ENCODE measurements around the gene RSRC1.

DNA sequence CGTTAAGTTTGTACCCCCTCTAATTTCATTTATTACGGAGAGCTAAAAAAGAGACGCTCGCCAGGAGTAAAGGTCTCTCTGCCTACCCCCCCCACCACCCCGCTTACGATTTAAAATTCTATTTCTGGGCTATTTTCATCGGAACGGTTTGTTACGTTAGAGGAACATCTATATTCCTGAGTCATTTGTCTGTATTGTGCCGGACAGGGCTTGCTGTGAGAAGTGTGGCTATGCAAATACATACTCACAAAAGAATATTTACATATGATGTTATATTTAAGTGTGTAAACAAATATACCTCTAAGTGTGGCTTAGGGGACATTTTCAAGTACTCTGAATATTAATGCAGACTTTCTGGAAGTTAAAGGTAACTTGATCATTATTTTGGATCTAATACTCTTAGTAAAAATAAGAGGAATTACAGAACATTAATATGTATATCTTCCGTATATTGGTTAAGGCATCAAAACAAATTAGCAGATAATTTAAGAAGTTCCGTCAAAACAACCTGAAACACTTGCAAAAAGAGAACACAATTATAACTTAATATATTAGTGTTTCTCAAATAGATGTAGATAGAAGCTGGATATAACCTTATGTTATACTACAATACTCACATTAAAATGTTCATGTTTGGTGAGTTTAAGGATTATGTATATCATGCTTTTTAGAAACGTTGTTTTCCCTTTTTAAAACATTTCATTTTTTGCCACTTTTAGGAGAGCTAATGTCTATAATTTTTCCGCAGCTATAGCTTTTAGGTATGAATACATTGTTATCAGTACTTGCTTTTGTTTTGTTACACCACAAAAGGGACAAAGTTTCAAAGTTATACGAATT lies 2.1 kb upstream of the RSRC1 start:
- TF ChIP-seq, protein P1, sequence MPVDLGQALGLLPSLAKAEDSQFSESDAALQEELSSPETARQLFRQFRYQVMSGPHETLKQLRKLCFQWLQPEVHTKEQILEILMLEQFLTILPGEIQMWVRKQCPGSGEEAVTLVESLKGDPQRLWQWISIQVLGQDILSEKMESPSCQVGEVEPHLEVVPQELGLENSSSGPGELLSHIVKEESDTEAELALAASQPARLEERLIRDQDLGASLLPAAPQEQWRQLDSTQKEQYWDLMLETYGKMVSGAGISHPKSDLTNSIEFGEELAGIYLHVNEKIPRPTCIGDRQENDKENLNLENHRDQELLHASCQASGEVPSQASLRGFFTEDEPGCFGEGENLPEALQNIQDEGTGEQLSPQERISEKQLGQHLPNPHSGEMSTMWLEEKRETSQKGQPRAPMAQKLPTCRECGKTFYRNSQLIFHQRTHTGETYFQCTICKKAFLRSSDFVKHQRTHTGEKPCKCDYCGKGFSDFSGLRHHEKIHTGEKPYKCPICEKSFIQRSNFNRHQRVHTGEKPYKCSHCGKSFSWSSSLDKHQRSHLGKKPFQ (CRISPR knock-in tag; IDR thresholded peaks at IDR 0.05; ENCODE audit: insufficient replicate concordance), result no peak
- TF ChIP-seq, protein P2, sequence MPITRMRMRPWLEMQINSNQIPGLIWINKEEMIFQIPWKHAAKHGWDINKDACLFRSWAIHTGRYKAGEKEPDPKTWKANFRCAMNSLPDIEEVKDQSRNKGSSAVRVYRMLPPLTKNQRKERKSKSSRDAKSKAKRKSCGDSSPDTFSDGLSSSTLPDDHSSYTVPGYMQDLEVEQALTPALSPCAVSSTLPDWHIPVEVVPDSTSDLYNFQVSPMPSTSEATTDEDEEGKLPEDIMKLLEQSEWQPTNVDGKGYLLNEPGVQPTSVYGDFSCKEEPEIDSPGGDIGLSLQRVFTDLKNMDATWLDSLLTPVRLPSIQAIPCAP (CRISPR knock-in tag; IDR thresholded peaks at IDR 0.05; ENCODE audit: low read depth), result no peak
- TF ChIP-seq, protein P3, sequence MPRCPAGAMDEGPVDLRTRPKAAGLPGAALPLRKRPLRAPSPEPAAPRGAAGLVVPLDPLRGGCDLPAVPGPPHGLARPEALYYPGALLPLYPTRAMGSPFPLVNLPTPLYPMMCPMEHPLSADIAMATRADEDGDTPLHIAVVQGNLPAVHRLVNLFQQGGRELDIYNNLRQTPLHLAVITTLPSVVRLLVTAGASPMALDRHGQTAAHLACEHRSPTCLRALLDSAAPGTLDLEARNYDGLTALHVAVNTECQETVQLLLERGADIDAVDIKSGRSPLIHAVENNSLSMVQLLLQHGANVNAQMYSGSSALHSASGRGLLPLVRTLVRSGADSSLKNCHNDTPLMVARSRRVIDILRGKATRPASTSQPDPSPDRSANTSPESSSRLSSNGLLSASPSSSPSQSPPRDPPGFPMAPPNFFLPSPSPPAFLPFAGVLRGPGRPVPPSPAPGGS (CRISPR knock-in tag; IDR thresholded peaks at IDR 0.05), result no peak
- TF ChIP-seq, protein P4, sequence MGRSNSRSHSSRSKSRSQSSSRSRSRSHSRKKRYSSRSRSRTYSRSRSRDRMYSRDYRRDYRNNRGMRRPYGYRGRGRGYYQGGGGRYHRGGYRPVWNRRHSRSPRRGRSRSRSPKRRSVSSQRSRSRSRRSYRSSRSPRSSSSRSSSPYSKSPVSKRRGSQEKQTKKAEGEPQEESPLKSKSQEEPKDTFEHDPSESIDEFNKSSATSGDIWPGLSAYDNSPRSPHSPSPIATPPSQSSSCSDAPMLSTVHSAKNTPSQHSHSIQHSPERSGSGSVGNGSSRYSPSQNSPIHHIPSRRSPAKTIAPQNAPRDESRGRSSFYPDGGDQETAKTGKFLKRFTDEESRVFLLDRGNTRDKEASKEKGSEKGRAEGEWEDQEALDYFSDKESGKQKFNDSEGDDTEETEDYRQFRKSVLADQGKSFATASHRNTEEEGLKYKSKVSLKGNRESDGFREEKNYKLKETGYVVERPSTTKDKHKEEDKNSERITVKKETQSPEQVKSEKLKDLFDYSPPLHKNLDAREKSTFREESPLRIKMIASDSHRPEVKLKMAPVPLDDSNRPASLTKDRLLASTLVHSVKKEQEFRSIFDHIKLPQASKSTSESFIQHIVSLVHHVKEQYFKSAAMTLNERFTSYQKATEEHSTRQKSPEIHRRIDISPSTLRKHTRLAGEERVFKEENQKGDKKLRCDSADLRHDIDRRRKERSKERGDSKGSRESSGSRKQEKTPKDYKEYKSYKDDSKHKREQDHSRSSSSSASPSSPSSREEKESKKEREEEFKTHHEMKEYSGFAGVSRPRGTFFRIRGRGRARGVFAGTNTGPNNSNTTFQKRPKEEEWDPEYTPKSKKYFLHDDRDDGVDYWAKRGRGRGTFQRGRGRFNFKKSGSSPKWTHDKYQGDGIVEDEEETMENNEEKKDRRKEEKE (IDR thresholded peaks at IDR 0.05), result no peak
- TF ChIP-seq, protein P5, sequence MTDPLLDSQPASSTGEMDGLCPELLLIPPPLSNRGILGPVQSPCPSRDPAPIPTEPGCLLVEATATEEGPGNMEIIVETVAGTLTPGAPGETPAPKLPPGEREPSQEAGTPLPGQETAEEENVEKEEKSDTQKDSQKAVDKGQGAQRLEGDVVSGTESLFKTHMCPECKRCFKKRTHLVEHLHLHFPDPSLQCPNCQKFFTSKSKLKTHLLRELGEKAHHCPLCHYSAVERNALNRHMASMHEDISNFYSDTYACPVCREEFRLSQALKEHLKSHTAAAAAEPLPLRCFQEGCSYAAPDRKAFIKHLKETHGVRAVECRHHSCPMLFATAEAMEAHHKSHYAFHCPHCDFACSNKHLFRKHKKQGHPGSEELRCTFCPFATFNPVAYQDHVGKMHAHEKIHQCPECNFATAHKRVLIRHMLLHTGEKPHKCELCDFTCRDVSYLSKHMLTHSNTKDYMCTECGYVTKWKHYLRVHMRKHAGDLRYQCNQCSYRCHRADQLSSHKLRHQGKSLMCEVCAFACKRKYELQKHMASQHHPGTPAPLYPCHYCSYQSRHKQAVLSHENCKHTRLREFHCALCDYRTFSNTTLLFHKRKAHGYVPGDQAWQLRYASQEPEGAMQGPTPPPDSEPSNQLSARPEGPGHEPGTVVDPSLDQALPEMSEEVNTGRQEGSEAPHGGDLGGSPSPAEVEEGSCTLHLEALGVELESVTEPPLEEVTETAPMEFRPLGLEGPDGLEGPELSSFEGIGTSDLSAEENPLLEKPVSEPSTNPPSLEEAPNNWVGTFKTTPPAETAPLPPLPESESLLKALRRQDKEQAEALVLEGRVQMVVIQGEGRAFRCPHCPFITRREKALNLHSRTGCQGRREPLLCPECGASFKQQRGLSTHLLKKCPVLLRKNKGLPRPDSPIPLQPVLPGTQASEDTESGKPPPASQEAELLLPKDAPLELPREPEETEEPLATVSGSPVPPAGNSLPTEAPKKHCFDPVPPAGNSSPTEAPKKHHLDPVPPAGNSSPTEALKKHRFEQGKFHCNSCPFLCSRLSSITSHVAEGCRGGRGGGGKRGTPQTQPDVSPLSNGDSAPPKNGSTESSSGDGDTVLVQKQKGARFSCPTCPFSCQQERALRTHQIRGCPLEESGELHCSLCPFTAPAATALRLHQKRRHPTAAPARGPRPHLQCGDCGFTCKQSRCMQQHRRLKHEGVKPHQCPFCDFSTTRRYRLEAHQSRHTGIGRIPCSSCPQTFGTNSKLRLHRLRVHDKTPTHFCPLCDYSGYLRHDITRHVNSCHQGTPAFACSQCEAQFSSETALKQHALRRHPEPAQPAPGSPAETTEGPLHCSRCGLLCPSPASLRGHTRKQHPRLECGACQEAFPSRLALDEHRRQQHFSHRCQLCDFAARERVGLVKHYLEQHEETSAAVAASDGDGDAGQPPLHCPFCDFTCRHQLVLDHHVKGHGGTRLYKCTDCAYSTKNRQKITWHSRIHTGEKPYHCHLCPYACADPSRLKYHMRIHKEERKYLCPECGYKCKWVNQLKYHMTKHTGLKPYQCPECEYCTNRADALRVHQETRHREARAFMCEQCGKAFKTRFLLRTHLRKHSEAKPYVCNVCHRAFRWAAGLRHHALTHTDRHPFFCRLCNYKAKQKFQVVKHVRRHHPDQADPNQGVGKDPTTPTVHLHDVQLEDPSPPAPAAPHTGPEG (CRISPR knock-in tag; IDR thresholded peaks at IDR 0.05), result no peak
- TF ChIP-seq DR1 (CRISPR knock-in tag; IDR thresholded peaks at IDR 0.05), result no peak
- no peak for TF ChIP-seq ZZZ3 (CRISPR knock-in tag; IDR thresholded peaks at IDR 0.05; ENCODE audit: borderline replicate concordance)

Data from HepG2 (cell line).